HepG2 (cell line): Measurements from ENCODE around the gene SLC5A10. TPM values are rescaled to one million over a fixed set of nuclear protein-coding genes. Genes with fewer than 3 reads are reported as not detected.

Source experiments
- ATAC-seq: fragments of 200-7000 bp; cut with Tn5 transposase; 3 replicates; pipeline ENCODE4 v1.9.1; 2020; ENCODE audit warnings: mild to moderate bottlenecking, moderate library complexity
- BruUV-seq: library from RNA; stranded (reverse); fragments of 400-500 nt; replicated peaks from 2 replicates; lab custom pipeline; 2021; lab: Mats Ljungman, UMichigan
- CTCF ChIA-PET: fragments of 300-600 bp; formaldehyde crosslinking; extraction: SDS; loops from one replicate; lab custom pipeline; 2021; ENCODE audit warnings: low total read pairs, inconsistent platforms, low intra/inter-chr PET ratio; lab: Yijun Ruan, JAX
- POLR2A ChIA-PET: fragments of 350-600 bp; sonication (Branson Sonifier 250); formaldehyde crosslinking; loops from one replicate; lab custom pipeline; 2020; ENCODE audit warnings: antibody characterized with exemption, inconsistent platforms; lab: Yijun Ruan, JAX
- DNase-seq: peaks from one replicate; pipeline ENCODE4 v3.0.0-alpha.2; 2015; ENCODE audit warnings: low spot score
- FAIRE-seq: peaks from 3 replicates; lab custom pipeline; 2011; peaks lifted over from hg19 to GRCh38; lab: Jason Lieb, UNC
- H2AFZ ChIP-seq: one replicate; pipeline ENCODE4 v1.6.1; 2011; ENCODE audit warnings: low read length, inconsistent platforms
- H3K27ac ChIP-seq: fragments of 300-600 bp; 3 replicates; pipeline ENCODE4 v1.8.0; 2011; ENCODE audit warnings: mixed run types, mild to moderate bottlenecking, mixed read lengths, low read length, inconsistent platforms; ENCODE audit not compliant: insufficient read depth; ENCODE audit errors: extremely low read length
- H3K27me3 ChIP-seq, 2 experiments: fragments of 200-600 bp in 1 of 2; 2 replicates in 1 of 2; 3 replicates in 1 of 2; pipeline versions ENCODE4 v1.6.0 to v1.8.0; 2011; ENCODE audit warnings: low read length in 2 of 2, mild to moderate bottlenecking in 2 of 2, moderate library complexity in 2 of 2, inconsistent platforms in 1 of 2; ENCODE audit not compliant: insufficient read depth in 2 of 2, control insufficient read depth in 1 of 2
- H3K36me3 ChIP-seq, 2 experiments: fragments of 200-600 bp in 1 of 2; replicated peaks in 1 of 2; 2 replicates in 1 of 2; 3 replicates in 1 of 2; pipeline versions ENCODE4 v1.5.1 to v1.8.0; 2011; ENCODE audit warnings: low read length in 2 of 2, inconsistent platforms in 1 of 2; ENCODE audit not compliant: insufficient read depth in 2 of 2, control insufficient read depth in 1 of 2
- H3K4me1 ChIP-seq: 2 replicates; pipeline ENCODE4 v1.5.1; 2012; ENCODE audit warnings: low read length, inconsistent platforms; ENCODE audit not compliant: insufficient read depth
- H3K4me2 ChIP-seq: 2 replicates; pipeline ENCODE4 v1.6.0; 2011; ENCODE audit warnings: low read depth, low read length, inconsistent platforms
- H3K4me3 ChIP-seq, 3 experiments: fragments of 200-600 bp in 1 of 3; sonication (generic), shearing (Covaris generic) in 1 of 3; replicated peaks in 1 of 3; 2 replicates each; pipeline ENCODE4 v1.5.1; 2011 to 2016; ENCODE audit warnings: low read length in 3 of 3, inconsistent platforms in 2 of 3, low read depth in 2 of 3, mild to moderate bottlenecking in 2 of 3, control low read depth in 1 of 3, mixed read lengths in 1 of 3; ENCODE audit not compliant: insufficient read depth in 1 of 3
- H3K79me2 ChIP-seq: one replicate; pipeline ENCODE4 v1.6.1; 2011; ENCODE audit warnings: low read length, inconsistent platforms; ENCODE audit not compliant: insufficient read depth
- H3K9ac ChIP-seq: 2 replicates; pipeline ENCODE4 v1.6.0; 2011; ENCODE audit warnings: mild to moderate bottlenecking, low read depth, low read length, inconsistent platforms; ENCODE audit not compliant: insufficient read depth
- H3K9me3 ChIP-seq: 2 replicates; pipeline ENCODE4 v1.5.1; 2012; ENCODE audit warnings: mild to moderate bottlenecking, low read length
- H4K20me1 ChIP-seq: 2 replicates; pipeline ENCODE4 v1.6.0; 2011; ENCODE audit warnings: inconsistent platforms, mild to moderate bottlenecking, low read length, moderate library complexity; ENCODE audit not compliant: insufficient read depth
- CERS6 ChIP-seq: sonication (generic); formaldehyde crosslinking; IDR thresholded peaks from 2 replicates; pipeline ENCODE4 v1.5.0; 2020; ENCODE audit warnings: missing genetic modification reagents
- CHCHD3 ChIP-seq: sonication (generic); formaldehyde crosslinking; IDR thresholded peaks from 2 replicates; pipeline ENCODE4 v1.8.0; 2022; ENCODE audit warnings: mild to moderate bottlenecking, missing genetic modification reagents, moderate library complexity
- ELF4 ChIP-seq: sonication (generic); formaldehyde crosslinking; IDR thresholded peaks from 2 replicates; pipeline ENCODE4 v1.5.0; 2020; ENCODE audit warnings: missing genetic modification reagents, mild to moderate bottlenecking, moderate library complexity, borderline replicate concordance
- FOXJ3 ChIP-seq: sonication (generic); formaldehyde crosslinking; IDR thresholded peaks from 2 replicates; pipeline ENCODE4 v1.4.0; 2020; ENCODE audit warnings: missing genetic modification reagents, mild to moderate bottlenecking, borderline replicate concordance
- KAT7 ChIP-seq: IDR thresholded peaks from 2 replicates; pipeline ENCODE4 v1.6.1; 2018; ENCODE audit warnings: borderline replicate concordance, missing compliant biosample characterization
- TOE1 ChIP-seq: sonication (generic); formaldehyde crosslinking; IDR thresholded peaks from 2 replicates; pipeline ENCODE4 v1.4.0; 2020; ENCODE audit warnings: mild to moderate bottlenecking, missing genetic modification reagents
- ZNF446 ChIP-seq: sonication (generic); formaldehyde crosslinking; IDR thresholded peaks from 2 replicates; pipeline ENCODE4 v1.5.0; 2020; ENCODE audit warnings: mild to moderate bottlenecking, missing genetic modification reagents
- WGBS: methylation state at CpG from one replicate; pipeline ENCODE4 v1.1.6; 2017; ENCODE audit warnings: low lambda C conversion rate; 5-methylcytosine and 5-hydroxymethylcytosine counted together
- in situ Hi-C: cut with HindIII; loops from 2 replicates; pipeline ENCODE4 v1.10.0; 2017; ENCODE audit warnings: low pct_unique_long_range_greater_than_20kb; ENCODE audit not compliant: extremely low pct_ligation_motif_present
- intact Hi-C: fragments of 100-400 bp; cut with micrococcal nuclease; formaldehyde crosslinking; loops from one replicate; pipeline ENCODE4 v1.10.0; 2022; ENCODE audit not compliant: unreplicated experiment
- polyA plus RNA-seq, 8 experiments: library from polyadenylated mRNA; depleted of rRNA in 3 of 8; stranded (reverse) in 7 of 8; unstranded in 1 of 8; fragments of >200 nt; fragmentation: Illumina TruSeq in 4 of 8; extraction: Trizol in 4 of 8; gene quantifications; 2 replicates each; pipeline versions ENCODE4 v1.2.1 to v1.2.3, GENCODE V29; 2011 to 2016; ENCODE audit warnings: low read depth in 4 of 8, missing spikeins in 1 of 8, mixed read lengths in 1 of 8; ENCODE audit not compliant: insufficient read depth in 1 of 8
- total RNA-seq, 5 experiments: library from RNA; depleted of rRNA; stranded (reverse); fragments of >200 nt; fragmentation: Illumina TruSeq; extraction: Trizol; gene quantifications; 2 replicates each; pipeline ENCODE4 v1.2.3, GENCODE V29; 2016; ENCODE audit warnings: low read depth in 1 of 5
- TF ChIP-seq, protein P1 (sequence below): IDR thresholded peaks from 2 replicates; pipeline ENCODE4 v1.6.1; 2016
- TF ChIP-seq, protein P2 (sequence below), 2 experiments: sonication (generic) in 1 of 2; formaldehyde crosslinking in 1 of 2; IDR thresholded peaks; 2 replicates each; pipeline versions ENCODE4 v1.5.1 to v1.6.1; 2011 to 2020; ENCODE audit warnings: borderline replicate concordance in 1 of 2, low read depth in 1 of 2, low read length in 1 of 2, mild to moderate bottlenecking in 1 of 2, missing genetic modification reagents in 1 of 2, moderate library complexity in 1 of 2

Gene SLC5A10
- total and polyA plus RNA-seq, 2 of the 13 experiments (the other 11 are each of a cell fraction or from before 2014, with no cell fraction given), result 0.05 TPM; not detected in 1

DNA sequence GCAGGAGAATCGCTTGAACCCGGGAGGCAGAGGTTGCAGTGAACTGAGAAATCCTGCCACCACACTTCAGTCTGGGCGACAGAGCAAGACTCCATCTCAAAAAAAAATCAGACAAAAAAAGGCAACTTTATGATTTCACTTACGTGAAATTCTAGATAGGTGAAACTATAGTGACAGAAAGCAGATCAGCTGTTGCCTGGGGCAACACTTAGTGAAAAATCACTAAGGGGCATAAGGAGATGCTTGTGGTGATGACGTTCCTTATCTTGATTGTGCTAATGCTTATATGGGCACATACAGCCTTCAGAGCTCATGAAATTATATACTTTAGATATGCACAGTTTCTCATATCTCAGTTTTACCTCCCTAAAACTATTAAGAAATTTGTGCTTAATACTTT is 41.6 kb upstream of the SLC5A10 start (continued):
- TF ChIP-seq FOXJ3 (CRISPR knock-in tag) (no peak), ELF4 (CRISPR knock-in tag) (no peak), ZNF446 (CRISPR knock-in tag) (no peak), CERS6 (CRISPR knock-in tag) (no peak)

DNA sequence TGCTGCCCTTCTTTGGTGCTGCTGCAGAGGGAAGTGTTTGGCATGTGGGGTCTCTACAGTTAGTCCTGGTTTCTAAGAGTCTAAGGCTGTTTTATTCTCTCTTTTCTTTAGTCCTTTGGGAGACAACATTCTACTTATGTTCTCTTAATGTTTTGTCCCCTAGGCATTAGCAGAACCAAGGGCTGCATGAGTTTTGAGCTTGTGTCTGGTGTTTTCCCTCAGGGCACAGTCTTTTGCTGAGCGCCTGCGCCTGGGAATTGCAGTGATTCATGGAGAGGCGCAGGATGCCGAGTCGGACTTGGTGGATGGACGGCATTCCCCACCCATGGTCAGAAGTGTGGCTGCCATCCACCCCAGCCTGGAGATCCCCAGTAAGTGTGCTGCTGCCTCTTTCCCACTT is 41.1 kb upstream of the SLC5A10 start:
- no peak for FAIRE-seq
- CTCF ChIA-PET, result no interaction called here
- H2AFZ ChIP-seq, result no peak overlapping the region

More for the DNA sequence above, 41.1 kb upstream of the SLC5A10 start:
- ATAC-seq, result no peak
- Histone ChIP-seq H4K20me1 (no peaks in the 10 kb centered on the region), H3K36me3 (peaks cover 16 to 72% of the 10 kb centered on the region in 2 experiments), H3K4me1 (no peaks in the 10 kb centered on the region), H3K27me3 (no peaks in the 10 kb centered on the region), H3K9ac (no peak overlapping the region), H3K9me3 (no peaks in the 10 kb centered on the region), H3K4me2 (no peak overlapping the region), H3K79me2 (no peaks in the 10 kb centered on the region)
- in situ Hi-C loops, result no loop called here
- no TSS peak for BruUV-seq
- intact Hi-C loops, result no loop called here
- POLR2A ChIA-PET, result no interaction called here
- 100% methylated on average over 5 of the region's 6 CpGs for WGBS
- TF ChIP-seq KAT7 (CRISPR knock-in tag) (no peak), TOE1 (CRISPR knock-in tag) (no peak), CHCHD3 (CRISPR knock-in tag) (no peak)
- TF ChIP-seq, protein P1, sequence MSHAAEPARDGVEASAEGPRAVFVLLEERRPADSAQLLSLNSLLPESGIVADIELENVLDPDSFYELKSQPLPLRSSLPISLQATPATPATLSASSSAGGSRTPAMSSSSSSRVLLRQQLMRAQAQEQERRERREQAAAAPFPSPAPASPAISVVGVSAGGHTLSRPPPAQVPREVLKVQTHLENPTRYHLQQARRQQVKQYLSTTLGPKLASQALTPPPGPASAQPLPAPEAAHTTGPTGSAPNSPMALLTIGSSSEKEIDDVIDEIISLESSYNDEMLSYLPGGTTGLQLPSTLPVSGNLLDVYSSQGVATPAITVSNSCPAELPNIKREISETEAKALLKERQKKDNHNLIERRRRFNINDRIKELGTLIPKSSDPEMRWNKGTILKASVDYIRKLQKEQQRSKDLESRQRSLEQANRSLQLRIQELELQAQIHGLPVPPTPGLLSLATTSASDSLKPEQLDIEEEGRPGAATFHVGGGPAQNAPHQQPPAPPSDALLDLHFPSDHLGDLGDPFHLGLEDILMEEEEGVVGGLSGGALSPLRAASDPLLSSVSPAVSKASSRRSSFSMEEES (CRISPR knock-in tag), result no peak
- TF ChIP-seq, protein P2, sequence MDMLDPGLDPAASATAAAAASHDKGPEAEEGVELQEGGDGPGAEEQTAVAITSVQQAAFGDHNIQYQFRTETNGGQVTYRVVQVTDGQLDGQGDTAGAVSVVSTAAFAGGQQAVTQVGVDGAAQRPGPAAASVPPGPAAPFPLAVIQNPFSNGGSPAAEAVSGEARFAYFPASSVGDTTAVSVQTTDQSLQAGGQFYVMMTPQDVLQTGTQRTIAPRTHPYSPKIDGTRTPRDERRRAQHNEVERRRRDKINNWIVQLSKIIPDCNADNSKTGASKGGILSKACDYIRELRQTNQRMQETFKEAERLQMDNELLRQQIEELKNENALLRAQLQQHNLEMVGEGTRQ (IDR thresholded peaks at IDR 0.05; ENCODE audit: low read depth, low read length), result no peak
- TF ChIP-seq, protein P2 (CRISPR knock-in tag; IDR thresholded peaks at IDR 0.05; ENCODE audit: borderline replicate concordance), result no peak
- TF ChIP-seq, all 625 proteins: peak for 0
- H3K4me3 ChIP-seq, result no peak overlapping the region
- no peak for DNase-seq
- H3K27ac ChIP-seq, result no peak overlapping the region
